ENCODE measurements around the gene MAGI2. TPM values are rescaled to one million over a fixed set of nuclear protein-coding genes. Genes with fewer than 3 reads are reported as not detected.

MAGI2 gene
- total and polyA plus RNA-seq, 2 experiments from 2014 or later: 10.4 to 26.4 TPM

- H3K27me3 Mint-ChIP-seq (ENCODE audit: insufficient read depth, low read depth, poor library complexity): no peaks in the 10 kb centered on the region
- Histone ChIP-seq H3F3A (replicated peaks; ENCODE audit: low read depth) (no peaks in the 10 kb centered on the region), H3K4me2 (no peak overlapping the region), H4K20me1 (replicated peaks; ENCODE audit: insufficient read depth) (no peaks in the 10 kb centered on the region; the same call in 1 of the 2 replicates), H3K4me3 (no peak overlapping the region), H3K9me2 (ENCODE audit: insufficient read depth) (peaks cover 4% of the 10 kb centered on the region; the same call in 1 of the 2 replicates), H3K4me1 (ENCODE audit: insufficient read depth) (no peaks in the 10 kb centered on the region; the same call in 1 of the 2 replicates), H3K79me2 (replicated peaks; ENCODE audit: insufficient read depth) (no peaks in the 10 kb centered on the region), H2AFZ (no peak overlapping the region), H3K36me3 (ENCODE audit: insufficient read depth) (no peaks in the 10 kb centered on the region), H3K27ac (ENCODE audit: low read depth) (no peak overlapping the region), H3K27me3 (ENCODE audit: insufficient read depth) (no peaks in the 10 kb centered on the region)
- ATAC-seq: no peak
- no peaks in the 10 kb centered on the region for H3K9me3 Mint-ChIP-seq
- peaks cover 3% of the 10 kb centered on the region; the same call in 2 of the 3 replicates for H3K4me1 Mint-ChIP-seq
- no peak overlapping the region for H3K4me3 Mint-ChIP-seq
- DNase-seq (ENCODE audit: low spot score): no peak
- H3K36me3 Mint-ChIP-seq (ENCODE audit: low read depth): no peaks in the 10 kb centered on the region; the same call in 2 of the 3 replicates
- no peak overlapping the region for H3K27ac Mint-ChIP-seq
- TF ChIP-seq ZNF114 (CRISPR knock-in tag; IDR thresholded peaks at IDR 0.05): no peak
- TF ChIP-seq CTCF (conservative IDR thresholded peaks at IDR 0.05; ENCODE audit: low read depth in 2 of 2): no peak
- TF ChIP-seq REST (IDR thresholded peaks at IDR 0.05; ENCODE audit: unreplicated experiment): no peak
- no peak for TF ChIP-seq ETS1 (IDR thresholded peaks at IDR 0.05)
- TF ChIP-seq EZH2 (IDR thresholded peaks at IDR 0.05; ENCODE audit: low read depth, unreplicated experiment): no peak
- no peak for TF ChIP-seq STAT1 (IDR thresholded peaks at IDR 0.05; ENCODE audit: unreplicated experiment)
- no peak for TF ChIP-seq POLR2AphosphoS5 (IDR thresholded peaks at IDR 0.05; ENCODE audit: low read depth)
- TF ChIP-seq JUNB (IDR thresholded peaks at IDR 0.05; ENCODE audit: unreplicated experiment): no peak
These were observed 1229.9 kb downstream of the MAGI2 start for GRCh38 chr7:78223598-78223997.
